NCI-H748 (cell line): ENCODE results near the gene ATXN10.
"Not testable (repeated sequence)": the region's sequence is repeated elsewhere in the genome, so short reads cannot be mapped to it uniquely, and the experiment has no call there.

Experiments
- DNase-seq: peaks from one replicate; lab custom pipeline; 2025; ENCODE audit not compliant: unreplicated experiment; lab: John Stamatoyannopoulos, UW

The ATXN10 gene

DNA sequence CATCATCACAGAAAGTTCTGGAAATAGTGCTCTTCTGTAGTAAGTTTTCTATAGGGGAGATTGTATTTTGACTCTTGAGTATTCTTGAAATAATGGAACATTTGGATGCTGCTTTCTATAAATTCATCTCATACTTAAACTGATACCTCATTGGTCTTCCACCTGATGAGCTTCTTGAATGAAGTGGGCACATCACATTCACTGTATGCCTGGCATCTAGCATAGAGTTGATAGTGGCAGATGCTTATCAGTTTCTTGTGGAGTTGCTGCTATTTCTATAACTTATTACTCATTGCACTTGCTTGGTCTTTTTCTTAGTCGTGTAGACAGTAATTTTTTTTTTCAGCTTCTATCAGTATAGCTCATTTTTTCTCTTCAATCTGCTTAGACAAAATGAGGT is 5.4 kb downstream of the ATXN10 start:
- DNase-seq = no peak

GRCh38 chr22:45678961-45679912 is 7.6 kb downstream of the ATXN10 start:
- no peak for DNase-seq

DNA sequence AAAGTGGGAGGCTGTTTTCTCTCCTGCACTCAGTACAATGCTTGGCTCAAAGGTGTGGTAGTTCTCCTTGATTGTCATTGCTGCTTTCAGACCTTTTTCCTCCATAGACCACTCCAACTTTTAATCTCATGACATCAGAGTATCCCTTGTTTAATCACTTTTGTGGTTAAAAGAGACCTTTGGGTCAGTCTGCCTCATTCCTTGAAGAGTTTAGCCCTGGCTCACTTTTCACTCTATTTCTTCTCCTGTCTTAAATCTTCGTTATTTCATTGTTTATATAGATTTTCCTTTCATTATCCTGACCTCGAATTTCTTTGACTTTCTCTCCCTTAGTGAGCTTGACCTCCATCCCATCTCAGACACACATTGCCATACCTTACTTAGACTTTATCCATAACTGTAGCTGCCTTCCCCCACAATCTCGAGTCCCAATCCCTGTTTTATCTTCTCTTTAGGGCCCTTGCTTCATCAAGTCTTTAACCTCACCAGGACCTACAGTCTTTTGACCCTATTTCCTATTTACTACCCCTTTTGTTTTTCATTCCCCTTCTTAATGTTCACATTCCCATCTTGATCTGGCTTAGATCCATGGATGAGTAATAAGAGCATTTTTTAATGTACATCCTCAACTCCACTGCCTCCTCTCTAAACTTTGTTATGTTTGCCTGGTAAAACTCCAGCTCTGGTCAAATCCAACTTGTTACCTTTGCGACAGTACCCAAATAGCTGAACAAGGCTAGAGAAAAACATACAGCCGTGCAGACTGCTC is 9.5 kb downstream of the ATXN10 start:
- no peak for DNase-seq

DNA sequence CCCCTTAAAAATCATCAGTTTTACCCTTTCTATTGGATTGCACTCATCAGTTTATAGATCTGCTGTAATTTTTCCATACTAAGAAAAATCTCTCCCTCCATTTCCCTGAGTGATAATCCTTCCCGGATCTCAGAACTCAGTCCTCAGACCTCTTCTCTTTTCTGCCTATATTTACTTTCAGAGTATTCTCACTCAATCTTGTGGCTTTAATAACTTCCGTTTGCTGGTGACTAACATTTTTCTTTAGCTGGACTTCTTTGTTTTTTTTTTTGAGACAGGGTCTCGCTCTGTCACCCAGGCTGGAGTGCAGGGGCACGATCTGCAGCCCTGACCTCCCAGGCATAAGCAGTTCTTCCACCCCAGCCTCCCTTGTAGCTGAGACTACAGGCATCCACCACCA is 10.4 kb downstream of the ATXN10 start:
- no peak for DNase-seq

DNA sequence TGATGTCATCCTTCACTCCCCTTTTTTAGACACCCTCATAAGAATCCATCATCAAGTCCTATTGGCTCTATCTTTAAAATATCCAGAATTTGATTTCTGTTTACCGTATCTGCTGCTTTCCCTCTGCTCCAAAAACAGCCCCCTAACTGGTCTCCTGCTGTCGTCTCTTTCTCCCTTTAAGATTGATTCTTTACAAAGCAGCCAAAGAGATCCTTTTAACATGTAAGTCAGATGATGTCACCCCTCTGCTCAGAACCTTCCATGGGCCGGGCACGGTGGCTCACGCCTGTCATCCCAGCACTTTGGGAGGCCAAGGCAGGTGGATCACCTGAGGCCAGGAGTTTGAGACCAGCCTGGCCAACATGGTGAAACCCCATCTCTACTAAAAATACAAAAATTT is 11.1 kb downstream of the ATXN10 start:
- DNase-seq = not testable (repeated sequence)

- DNase-seq = no peak
These were observed 11.6 kb downstream of the ATXN10 start for GRCh38 chr22:45683248-45683647.

DNA sequence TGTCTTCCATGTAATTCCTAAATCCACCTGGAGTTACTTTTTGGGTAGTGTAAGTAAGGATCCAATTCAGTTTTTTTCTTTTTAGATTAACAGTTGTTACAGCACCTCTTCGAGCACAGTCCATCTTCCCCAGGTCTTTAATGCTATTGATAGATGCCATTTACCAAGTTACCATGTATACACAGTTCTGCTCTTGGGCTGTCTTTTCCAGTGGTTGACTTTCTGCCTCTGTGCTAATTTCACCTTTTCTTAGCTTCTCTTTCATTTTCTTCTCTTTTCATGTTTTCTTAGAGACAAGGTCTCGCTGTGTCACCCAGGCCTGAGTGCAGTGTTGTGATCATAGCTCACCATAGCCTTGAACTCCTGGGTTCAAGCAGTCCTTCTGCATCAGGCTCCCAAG is 12.0 kb downstream of the ATXN10 start:
- no peak for DNase-seq

GRCh38 chr22:45684169-45684568 is 12.5 kb downstream of the ATXN10 start:
- DNase-seq = no peak

GRCh38 chr22:45684752-45685574 is 13.3 kb downstream of the ATXN10 start:
- DNase-seq = no peak

GRCh38 chr22:45686004-45686403 is 14.4 kb downstream of the ATXN10 start:
- DNase-seq = no peak

- DNase-seq = no peak
These were observed 15.2 kb downstream of the ATXN10 start for GRCh38 chr22:45686836-45687235.

DNA sequence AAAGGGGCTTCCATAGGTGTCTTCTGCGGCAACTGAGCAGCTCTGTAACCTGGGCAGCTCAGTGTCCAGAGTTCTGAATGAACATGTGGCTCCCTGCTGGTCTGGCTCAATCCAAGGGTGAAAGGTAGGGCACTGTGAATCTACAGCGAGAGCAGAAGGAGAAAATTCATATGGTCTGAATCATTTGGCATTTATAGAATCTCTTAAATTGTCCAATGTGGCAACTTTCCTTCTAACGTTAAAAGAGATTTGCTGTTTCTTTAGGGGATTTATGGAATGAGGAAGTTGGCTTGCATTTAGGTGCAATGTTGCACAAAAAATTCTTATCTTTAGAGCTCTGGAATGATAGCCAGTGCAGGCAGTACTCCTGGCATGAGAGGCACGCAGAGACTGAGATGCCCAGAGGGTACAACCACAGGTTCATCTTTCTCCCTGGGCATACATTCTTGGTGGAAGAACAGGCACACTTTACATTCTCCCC is 17.0 kb downstream of the ATXN10 start:
- no peak for DNase-seq

- no peak for DNase-seq
These were observed 17.6 kb downstream of the ATXN10 start for GRCh38 chr22:45689211-45689610.

DNA sequence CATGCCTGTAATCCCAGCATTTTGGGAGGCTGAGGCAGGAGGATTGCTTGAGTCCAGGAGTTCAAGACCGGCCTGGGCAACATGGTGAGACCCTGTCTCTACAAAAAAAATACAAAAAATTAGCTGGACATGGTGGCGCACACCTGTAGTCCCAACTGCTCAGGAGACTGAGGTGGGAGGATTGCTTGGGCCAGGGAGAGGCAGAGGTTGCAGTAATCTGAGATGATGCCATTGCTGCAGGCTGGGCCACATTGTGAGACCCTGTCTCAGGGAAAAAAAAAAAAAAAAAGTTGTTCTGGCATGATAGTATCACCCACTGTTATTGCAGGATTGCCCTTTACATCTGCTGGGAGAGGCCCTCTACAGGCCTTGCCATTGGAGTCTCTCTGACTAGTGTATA is 18.4 kb downstream of the ATXN10 start:
- DNase-seq = no peak

DNA sequence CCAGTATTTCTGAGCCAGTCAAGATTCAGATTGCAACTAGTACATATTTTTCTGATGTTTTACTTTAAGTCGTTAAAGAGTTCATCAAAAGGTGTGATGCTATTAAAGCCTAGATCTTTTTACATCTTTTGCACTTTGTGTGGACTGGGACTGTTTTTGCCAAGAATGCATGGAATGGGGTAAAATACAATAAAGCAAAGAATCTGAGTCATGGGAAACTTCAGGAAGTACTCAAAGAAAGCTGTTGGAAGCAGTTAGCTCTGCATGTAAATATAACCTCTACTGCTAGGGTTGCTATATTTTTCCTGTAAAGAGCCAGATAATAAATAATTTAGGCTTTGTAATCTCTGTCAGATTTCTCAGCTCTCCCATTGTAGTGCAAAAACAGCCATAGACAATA is 20.9 kb downstream of the ATXN10 start:
- no peak for DNase-seq

GRCh38 chr22:45693835-45694234 is 22.2 kb downstream of the ATXN10 start:
- no peak for DNase-seq

DNA sequence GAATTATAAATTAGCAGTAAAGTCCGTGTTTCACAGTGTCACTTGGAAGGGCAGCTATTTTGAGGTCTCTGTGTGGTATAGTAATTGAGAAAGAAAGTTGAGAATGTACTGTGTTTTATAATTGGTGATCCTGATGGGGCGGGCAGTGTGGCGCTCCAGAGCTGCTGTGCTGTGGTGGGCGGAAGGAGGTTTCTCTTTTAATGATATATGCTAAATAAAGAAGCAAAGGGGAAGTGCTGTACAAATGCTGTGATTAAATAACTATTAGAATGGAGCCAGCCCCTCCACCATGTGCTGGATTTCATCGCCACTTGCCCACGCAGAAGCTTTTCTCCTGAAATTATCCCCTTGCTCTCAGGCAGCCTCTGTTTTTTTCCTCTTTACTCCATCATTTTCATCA is 24.6 kb downstream of the ATXN10 start:
- no peak for DNase-seq

DNA sequence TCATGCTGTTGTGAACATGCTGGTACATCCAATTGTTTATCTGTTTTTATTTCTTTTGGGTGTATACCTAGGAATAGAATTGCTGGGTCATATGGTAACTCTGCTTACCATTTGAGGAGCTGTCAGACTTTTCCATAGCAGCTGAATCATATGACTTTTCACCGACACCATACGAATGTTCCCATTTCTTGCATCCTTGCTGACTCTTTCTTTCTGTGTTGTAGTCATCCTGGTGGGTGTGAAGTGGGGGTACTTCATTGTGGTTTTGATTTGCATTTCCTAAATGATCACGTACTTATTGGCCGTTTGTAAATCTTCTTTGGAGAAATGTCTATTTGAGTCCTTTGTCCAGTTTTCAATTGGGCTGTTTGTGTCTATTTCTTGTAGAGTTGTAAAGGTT is 26.5 kb downstream of the ATXN10 start:
- no peak for DNase-seq

DNA sequence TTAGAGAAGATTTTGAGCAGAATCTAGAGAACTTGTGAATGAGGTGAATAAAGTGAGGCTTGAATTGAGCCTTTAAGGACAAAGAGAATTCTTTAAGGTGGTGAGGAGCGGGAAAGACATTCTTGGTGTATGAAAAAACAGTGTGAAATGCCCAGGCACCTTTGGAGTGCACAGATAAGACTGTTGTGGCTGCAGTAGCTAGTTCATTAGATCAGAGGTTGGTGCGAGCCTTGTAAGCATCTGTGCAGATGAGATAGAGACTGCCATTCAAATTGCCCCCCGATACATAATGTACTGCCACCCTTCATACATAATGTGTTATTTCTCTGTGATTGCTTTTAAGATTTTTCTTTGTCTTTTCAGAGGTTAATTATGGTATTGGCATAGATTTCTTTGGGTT is 31.3 kb downstream of the ATXN10 start:
- DNase-seq = no peak

- DNase-seq = no peak
These were observed 32.1 kb downstream of the ATXN10 start for GRCh38 chr22:45703758-45704157.

DNA sequence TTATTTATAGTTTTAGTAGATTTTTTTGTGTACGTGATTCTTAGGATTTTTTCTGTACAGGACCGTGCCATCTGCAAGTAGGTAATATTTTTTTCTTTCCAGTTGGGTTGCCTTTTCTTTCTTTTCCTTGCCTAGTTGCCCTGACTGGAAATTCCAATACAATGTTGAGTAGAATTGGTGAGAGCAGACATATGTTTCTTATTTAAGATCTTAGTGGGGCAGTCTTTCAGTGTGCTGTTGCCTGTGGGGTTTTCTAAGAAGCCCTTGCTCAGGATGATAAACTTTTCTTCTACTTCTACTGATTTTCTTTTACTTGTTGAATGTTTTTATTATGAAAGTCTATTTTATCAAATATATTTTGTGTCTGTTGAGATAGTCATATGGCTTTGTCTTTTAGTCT is 33.0 kb downstream of the ATXN10 start:
- no peak for DNase-seq
